ENCODE results near the gene PRMT3.
"Not testable (repeated sequence)": the region's sequence is repeated elsewhere in the genome, so short reads cannot be mapped to it uniquely, and the experiment has no call there.

- TF ChIP-seq, protein P1, sequence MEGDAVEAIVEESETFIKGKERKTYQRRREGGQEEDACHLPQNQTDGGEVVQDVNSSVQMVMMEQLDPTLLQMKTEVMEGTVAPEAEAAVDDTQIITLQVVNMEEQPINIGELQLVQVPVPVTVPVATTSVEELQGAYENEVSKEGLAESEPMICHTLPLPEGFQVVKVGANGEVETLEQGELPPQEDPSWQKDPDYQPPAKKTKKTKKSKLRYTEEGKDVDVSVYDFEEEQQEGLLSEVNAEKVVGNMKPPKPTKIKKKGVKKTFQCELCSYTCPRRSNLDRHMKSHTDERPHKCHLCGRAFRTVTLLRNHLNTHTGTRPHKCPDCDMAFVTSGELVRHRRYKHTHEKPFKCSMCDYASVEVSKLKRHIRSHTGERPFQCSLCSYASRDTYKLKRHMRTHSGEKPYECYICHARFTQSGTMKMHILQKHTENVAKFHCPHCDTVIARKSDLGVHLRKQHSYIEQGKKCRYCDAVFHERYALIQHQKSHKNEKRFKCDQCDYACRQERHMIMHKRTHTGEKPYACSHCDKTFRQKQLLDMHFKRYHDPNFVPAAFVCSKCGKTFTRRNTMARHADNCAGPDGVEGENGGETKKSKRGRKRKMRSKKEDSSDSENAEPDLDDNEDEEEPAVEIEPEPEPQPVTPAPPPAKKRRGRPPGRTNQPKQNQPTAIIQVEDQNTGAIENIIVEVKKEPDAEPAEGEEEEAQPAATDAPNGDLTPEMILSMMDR (conservative IDR thresholded peaks at IDR 0.05), result not testable (repeated sequence)
- not testable (repeated sequence) for TF ChIP-seq EZH2 (IDR thresholded peaks at IDR 0.05; ENCODE audit: low read depth)
These were observed 22.1 kb upstream of the PRMT3 start for GRCh38 chr11:20365465-20365864.

Data from PC-9 (cell line).